Tibial artery (tissue), 4 donors: ENCODE results near the gene INTS4.
"Not testable (repeated sequence)": the region's sequence is repeated elsewhere in the genome, so short reads cannot be mapped to it uniquely, and the experiment has no call there.

Experiments used
- DNase-seq, 2 donors: peaks; one replicate each; pipeline ENCODE4 v3.0.0-alpha.2; 2019
- H3K27ac ChIP-seq, 2 donors: fragments of 200-600 bp; sonication (generic) in 1 of 2; 1 replicate in 1 of 2; 2 replicates in 1 of 2; pipeline ENCODE4 v1.5.1; 2018 to 2019; ENCODE audit warnings: mild to moderate bottlenecking in 1 of 2
- H3K27me3 ChIP-seq, 2 donors: fragments of 200-600 bp; sonication (generic) in 1 of 2; one replicate each; pipeline versions ENCODE4 v1.5.1 to v1.6.0; 2016 to 2019
- H3K36me3 ChIP-seq, 3 donors: fragments of 200-600 bp; sonication (generic) in 2 of 3; one replicate each; pipeline ENCODE4 v1.5.1; 2016 to 2019; ENCODE audit warnings: mild to moderate bottlenecking in 2 of 3
- H3K4me1 ChIP-seq, 4 donors: fragments of 200-600 bp; sonication (generic) in 2 of 4; 1 replicate in 3 of 4; 2 replicates in 1 of 4; pipeline ENCODE4 v1.5.1; 2016 to 2019
- H3K4me3 ChIP-seq, 2 donors: fragments of 200-600 bp; sonication (generic) in 1 of 2; 1 replicate in 1 of 2; 2 replicates in 1 of 2; pipeline ENCODE4 v1.5.1; 2018 to 2019; ENCODE audit warnings: mild to moderate bottlenecking in 2 of 2
- H3K9me3 ChIP-seq, 3 donors: fragments of 200-600 bp; sonication (generic) in 1 of 3; one replicate each; pipeline ENCODE4 v1.5.1; 2016 to 2019
- CTCF ChIP-seq, 2 experiments: fragments of 200-600 bp in 1 of 2; fragments of 450-650 bp in 1 of 2; IDR thresholded peaks; one replicate each; pipeline ENCODE4 v1.5.1; 2017 to 2019; ENCODE audit warnings: antibody characterized with exemption in 2 of 2, mild to moderate bottlenecking in 1 of 2, moderate library complexity in 1 of 2
- intact Hi-C: fragments of 100-400 bp; cut with DNase I; formaldehyde crosslinking; loops from one replicate; pipeline ENCODE4 v1.15.0; 2023; ENCODE audit warnings: low total_unique reads

Gene INTS4

DNA sequence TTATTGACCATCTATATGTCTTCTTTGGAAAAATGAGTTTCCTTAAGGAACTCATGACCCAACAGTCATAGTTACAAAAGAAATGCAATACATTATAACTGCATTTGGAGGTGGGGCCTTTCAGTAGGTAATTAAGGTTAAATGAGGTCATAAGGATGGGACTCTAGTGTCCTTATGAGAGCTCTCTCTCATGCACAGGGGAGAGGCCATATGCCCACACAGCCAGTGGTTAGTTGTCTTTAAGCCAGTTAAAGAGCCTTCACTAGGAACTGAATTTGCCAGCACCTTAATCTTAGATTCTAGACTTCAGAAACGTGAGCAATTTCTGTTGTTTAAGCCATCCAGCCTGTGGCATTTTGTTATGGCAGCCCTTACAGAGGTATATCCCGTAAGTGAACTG, 27.3 kb downstream of the INTS4 start:
- intact Hi-C loops, result no loop called here
- DNase-seq, result no peak
- no peak for TF ChIP-seq CTCF (IDR thresholded peaks at IDR 0.05)
- Histone ChIP-seq H3K9me3 (no peaks in the 10 kb centered on the region), H3K4me3 (no peak overlapping the region), H3K27ac (no peak overlapping the region), H3K27me3 (no peaks in the 10 kb centered on the region), H3K36me3 (peaks cover 0 to 25% (median 5%) of the 10 kb centered on the region in 3 donors), H3K4me1 (no peaks in the 10 kb centered on the region)

DNA sequence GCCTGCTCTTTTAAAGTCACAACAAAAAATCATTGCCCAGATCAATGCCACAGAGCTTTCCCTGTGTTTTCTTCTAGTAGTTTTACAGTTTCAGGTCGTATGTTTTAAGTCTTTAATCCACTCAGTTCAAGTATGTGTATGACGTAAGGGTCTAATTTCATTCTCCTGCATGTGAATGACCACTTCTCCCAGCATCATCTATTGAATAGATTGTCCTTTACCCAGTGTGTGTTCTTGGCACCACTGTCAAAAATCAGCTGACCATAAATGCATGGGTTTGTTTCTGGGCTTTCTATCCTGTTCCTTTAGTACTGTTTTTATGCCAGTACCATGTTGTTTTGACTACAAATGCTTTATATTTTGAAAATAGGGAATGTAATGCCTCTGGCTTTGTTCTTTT, 28.1 kb downstream of the INTS4 start:
- TF ChIP-seq CTCF (IDR thresholded peaks at IDR 0.05), result no peak
- Histone ChIP-seq H3K36me3 (peaks cover 0 to 25% (median 5%) of the 10 kb centered on the region in 3 donors), H3K27me3 (no peaks in the 10 kb centered on the region), H3K27ac (no peak overlapping the region), H3K4me1 (no peaks in the 10 kb centered on the region), H3K9me3 (no peaks in the 10 kb centered on the region), H3K4me3 (no peak overlapping the region)
- intact Hi-C loops, result no loop called here
- no peak for DNase-seq

DNA sequence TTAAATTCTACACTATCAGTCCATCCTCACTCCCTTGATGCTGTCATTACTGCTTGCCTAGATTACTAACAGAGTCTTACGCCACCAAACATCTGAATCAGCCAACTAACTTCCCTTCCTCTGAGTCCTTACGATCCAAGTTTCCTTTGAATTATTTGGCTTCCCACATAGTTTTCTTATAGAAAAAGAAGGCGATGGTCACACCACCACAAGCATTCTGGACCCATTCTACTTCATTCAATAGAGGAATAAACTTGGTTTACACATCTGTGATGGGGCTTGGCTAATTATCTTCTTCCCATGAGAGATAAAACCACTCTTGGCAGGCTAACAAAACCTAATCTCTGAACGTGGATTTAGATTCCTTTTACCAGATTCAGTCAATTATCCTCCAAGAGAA, 35.0 kb downstream of the INTS4 start:
- no peak for TF ChIP-seq CTCF (IDR thresholded peaks at IDR 0.05)
- no peak overlapping the region for H3K4me3 ChIP-seq
- H3K36me3 ChIP-seq, result peaks cover 33 to 62% (median 46%) of the 10 kb centered on the region in 3 donors
- no peaks in the 10 kb centered on the region for H3K9me3 ChIP-seq
- intact Hi-C loops, result no loop called here
- no peaks in the 10 kb centered on the region for H3K4me1 ChIP-seq
- no peak overlapping the region for H3K27ac ChIP-seq
- DNase-seq, result no peak
- no peaks in the 10 kb centered on the region for H3K27me3 ChIP-seq

DNA sequence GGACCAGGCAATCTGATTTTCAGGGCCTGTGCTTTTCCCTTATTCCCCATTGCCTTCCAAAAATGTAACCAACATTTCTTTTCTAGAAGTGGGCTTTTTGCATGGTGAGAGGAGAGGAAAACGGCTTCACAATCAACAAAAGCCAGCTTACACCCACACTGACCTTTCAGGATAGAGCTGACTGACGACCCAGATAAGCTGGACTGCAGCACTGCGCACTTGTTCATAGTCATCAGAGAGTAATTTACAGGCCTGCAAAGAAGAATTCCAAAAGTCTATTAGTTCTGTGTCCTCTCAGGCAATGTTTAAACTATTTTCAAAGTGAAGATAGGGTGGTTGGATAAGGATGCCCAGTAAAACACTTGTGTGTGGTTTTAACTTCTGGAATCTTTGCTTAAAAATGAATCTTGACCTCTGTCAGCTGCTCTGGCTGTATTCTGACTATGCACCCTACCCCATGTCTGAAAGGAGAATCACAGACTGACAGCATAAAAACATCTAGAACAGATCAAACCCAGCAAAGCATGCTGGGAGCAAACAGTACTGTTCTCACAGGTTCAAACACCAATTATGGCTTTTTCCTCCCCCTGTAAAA, 35.8 kb downstream of the INTS4 start:
- H3K9me3 ChIP-seq, H3K27ac ChIP-seq, H3K27me3 ChIP-seq, DNase-seq, H3K4me1 ChIP-seq, H3K4me3 ChIP-seq, intact Hi-C loops: not testable (repeated sequence)
- H3K36me3 ChIP-seq, result peaks cover 33 to 64% (median 46%) of the 10 kb centered on the region in 3 donors

DNA sequence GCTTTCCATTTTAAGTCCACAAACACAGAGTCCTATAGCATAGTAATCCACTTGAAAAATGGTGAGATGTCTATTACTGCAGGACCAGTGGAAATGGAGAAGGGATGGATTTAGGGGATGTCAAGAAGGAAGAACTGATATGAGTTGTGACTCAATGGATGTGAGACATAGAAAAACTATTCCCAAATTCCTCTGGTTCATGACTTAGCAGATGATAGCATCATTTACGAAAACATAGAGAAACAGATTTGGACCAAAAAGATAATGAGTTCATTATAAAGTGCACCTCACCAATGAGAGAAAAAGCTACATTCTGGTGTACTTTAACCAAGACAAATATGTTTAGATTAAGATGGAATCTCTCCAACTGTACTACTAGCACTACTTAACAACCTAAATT, 51.2 kb downstream of the INTS4 start:
- H3K27ac ChIP-seq, H3K4me3 ChIP-seq, DNase-seq, H3K9me3 ChIP-seq, H3K4me1 ChIP-seq, intact Hi-C loops, H3K27me3 ChIP-seq: not testable (repeated sequence)
- peaks cover 0 to 17% (median 14%) of the 10 kb centered on the region in 3 donors for H3K36me3 ChIP-seq

DNA sequence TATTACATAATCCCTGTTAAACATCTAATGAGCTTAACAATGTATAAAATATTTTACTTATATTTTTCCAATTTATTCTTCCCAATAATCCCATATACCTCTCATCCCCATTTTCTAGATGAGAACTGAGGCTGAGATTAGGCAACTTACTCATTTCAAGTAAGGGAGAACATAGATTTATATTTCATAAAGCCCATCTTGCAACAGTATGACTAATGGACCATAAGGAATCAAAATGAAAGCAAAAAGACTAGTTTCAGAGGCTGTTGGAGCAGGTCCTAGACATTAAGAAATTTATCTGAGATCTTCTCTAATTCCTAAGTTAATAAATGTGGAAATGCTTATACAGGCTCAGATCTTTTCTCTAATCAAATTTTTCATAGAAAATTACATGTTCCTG, 52.0 kb downstream of the INTS4 start:
- H3K9me3 ChIP-seq, H3K4me1 ChIP-seq, intact Hi-C loops, H3K27me3 ChIP-seq, H3K4me3 ChIP-seq, DNase-seq, H3K27ac ChIP-seq: not testable (repeated sequence)
- peaks cover 0 to 14% (median 12%) of the 10 kb centered on the region in 3 donors for H3K36me3 ChIP-seq

GRCh38 chr11:77933596-77933995, 60.9 kb downstream of the INTS4 start:
- DNase-seq, H3K27ac ChIP-seq, H3K4me1 ChIP-seq, H3K4me3 ChIP-seq, intact Hi-C loops, H3K27me3 ChIP-seq, H3K9me3 ChIP-seq: not testable (repeated sequence)
- H3K36me3 ChIP-seq, result peaks cover 6 to 41% (median 12%) of the 10 kb centered on the region in 3 donors

DNA sequence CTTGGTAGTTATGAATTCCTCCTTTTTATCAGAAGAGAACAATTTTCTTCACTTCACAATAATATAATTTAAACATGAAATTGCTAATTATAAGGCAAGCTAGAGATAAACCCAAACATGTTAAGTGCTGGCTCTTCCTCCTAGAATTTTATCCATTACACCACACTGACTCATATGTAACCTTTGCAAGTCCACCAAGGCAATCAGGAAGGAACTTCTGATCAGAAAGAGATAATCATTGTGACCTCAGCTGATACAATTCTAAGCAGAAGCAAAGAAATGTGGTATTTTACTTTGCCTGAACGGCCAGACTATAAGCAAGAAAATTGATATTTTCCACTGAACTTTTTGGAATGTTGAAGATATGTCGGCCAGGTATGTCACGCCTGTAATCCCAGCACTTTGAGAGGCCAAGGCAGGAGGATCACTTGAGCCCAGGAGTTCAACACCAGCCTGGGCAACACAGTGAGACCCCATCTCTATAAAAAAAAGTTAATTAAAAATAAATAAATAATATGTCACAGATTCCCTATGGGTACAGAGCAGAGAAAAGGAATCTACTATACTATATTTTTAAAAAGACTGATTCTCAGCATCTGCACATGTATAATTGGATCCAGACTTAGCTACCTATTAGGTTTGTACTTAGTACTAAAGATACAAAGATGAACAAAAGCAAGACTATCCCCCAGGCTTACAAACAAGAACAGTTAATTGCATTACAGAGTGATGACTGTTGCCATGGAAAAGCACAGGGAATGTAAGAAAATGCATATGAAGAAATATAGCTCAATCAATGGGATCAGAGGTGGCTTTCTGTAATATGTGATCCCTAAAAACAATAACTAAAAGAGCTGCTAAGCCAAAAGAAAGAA, 63.9 kb downstream of the INTS4 start:
- H3K9me3 ChIP-seq, H3K4me3 ChIP-seq, DNase-seq, H3K27me3 ChIP-seq, intact Hi-C loops, H3K4me1 ChIP-seq, H3K27ac ChIP-seq: not testable (repeated sequence)
- peaks cover 11 to 57% (median 27%) of the 10 kb centered on the region in 3 donors for H3K36me3 ChIP-seq

DNA sequence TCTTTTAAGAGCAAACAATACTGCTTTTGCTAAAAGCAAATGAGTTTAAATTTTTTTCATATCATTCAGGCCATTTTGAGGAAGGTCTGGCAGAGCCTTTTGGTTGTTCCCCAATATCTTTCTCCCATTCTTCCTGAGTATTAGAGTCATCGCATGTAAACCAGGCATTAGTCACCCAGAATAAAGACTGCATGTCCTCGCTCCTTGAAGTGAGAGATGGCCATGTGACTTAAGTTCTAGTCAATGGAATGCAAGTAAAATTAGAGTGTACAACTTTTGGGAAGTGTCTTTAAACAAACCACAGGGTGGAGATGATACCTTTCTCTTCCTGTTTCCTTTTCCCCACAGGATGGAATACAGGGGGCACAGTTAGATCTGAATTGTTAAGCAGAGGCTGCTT, 76.8 kb downstream of the INTS4 start:
- H3K27me3 ChIP-seq, H3K9me3 ChIP-seq, H3K4me3 ChIP-seq, intact Hi-C loops, H3K27ac ChIP-seq, DNase-seq: not testable (repeated sequence)
- Histone ChIP-seq H3K4me1 (peaks cover 0 to 10% (median 2%) of the 10 kb centered on the region in 4 donors), H3K36me3 (peaks cover 0 to 34% (median 10%) of the 10 kb centered on the region in 3 donors)

DNA sequence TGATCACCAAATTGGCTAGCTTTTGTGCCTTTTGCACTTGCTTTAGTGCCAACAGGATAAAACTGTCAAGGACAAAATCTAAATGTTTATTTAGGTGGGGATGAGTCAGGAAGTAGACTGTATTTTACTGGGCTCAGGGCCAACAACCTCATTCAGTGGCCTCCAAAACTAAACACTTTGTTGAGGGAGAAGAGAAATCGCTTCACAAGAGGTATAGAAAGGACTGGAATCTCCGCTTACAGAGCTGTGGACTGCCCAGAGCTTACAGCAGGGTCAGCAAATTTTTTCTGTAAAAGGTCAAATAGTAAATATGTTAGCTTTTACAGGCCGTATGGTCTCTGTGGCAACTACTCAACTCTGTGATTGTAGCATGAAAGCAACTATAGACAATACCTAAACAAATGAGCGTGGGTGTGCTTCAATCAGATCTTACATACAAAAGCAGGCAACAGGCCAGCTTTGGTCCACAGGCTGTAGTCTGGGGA, 80.1 kb downstream of the INTS4 start:
- DNase-seq, intact Hi-C loops, H3K9me3 ChIP-seq, H3K4me3 ChIP-seq, H3K27ac ChIP-seq, H3K27me3 ChIP-seq: not testable (repeated sequence)
- Histone ChIP-seq H3K36me3 (peaks cover 0 to 27% (median 10%) of the 10 kb centered on the region in 3 donors), H3K4me1 (peaks cover 0 to 10% (median 2%) of the 10 kb centered on the region in 4 donors)
